Immature natural killer cell (primary cell): ENCODE measurements around the gene SULT1A3. TPM values are rescaled to one million over a fixed set of nuclear protein-coding genes. Genes with fewer than 3 reads are reported as not detected.
A peak's percentile ranks its signal among the peaks of the same experiment; 100 is the strongest.
"Not testable (repeated sequence)": the region's sequence is repeated elsewhere in the genome, so short reads cannot be mapped to it uniquely, and the experiment has no call there.

Experiments
- DNase-seq, 3 donors: peaks; one replicate each; pipeline ENCODE4 v3.0.0; 2022; ENCODE audit warnings: mixed read lengths in 1 of 3
- H3K27ac Mint-ChIP-seq, 6 donors: one replicate each; pipeline ENCODE4 v1.8.0; 2020; ENCODE audit warnings: mixed read lengths in 6 of 6, mild to moderate bottlenecking in 5 of 6, inconsistent platforms in 4 of 6, moderate library complexity in 3 of 6
- H3K27me3 Mint-ChIP-seq, 3 donors: one replicate each; pipeline ENCODE4 v1.8.0; 2020 to 2021; ENCODE audit warnings: low read depth in 3 of 3, mild to moderate bottlenecking in 3 of 3, mixed read lengths in 3 of 3, moderate library complexity in 3 of 3, inconsistent platforms in 1 of 3
- H3K36me3 Mint-ChIP-seq, 3 donors: one replicate each; pipeline ENCODE4 v1.8.0; 2020; ENCODE audit warnings: mixed read lengths in 3 of 3, inconsistent platforms in 2 of 3, mild to moderate bottlenecking in 2 of 3
- H3K4me1 Mint-ChIP-seq, 2 donors: one replicate each; pipeline ENCODE4 v1.8.0; 2020; ENCODE audit warnings: inconsistent platforms in 2 of 2, mild to moderate bottlenecking in 2 of 2, mixed read lengths in 2 of 2, moderate library complexity in 1 of 2
- H3K4me3 Mint-ChIP-seq, 5 donors: one replicate each; pipeline ENCODE4 v1.8.0; 2020; ENCODE audit warnings: mild to moderate bottlenecking in 5 of 5, mixed read lengths in 5 of 5, inconsistent platforms in 3 of 5, moderate library complexity in 3 of 5
- H3K9me3 Mint-ChIP-seq, 6 donors: one replicate each; pipeline ENCODE4 v1.8.0; 2020; ENCODE audit warnings: mild to moderate bottlenecking in 6 of 6, mixed read lengths in 6 of 6, inconsistent platforms in 4 of 6, moderate library complexity in 3 of 6
- polyA plus RNA-seq, 3 donors: library from polyadenylated mRNA; unstranded; fragments of 300-500 nt; fragmentation: Illumina TruSeq; gene quantifications; one replicate each; pipeline ENCODE4 v1.2.3, GENCODE V29; 2021

Gene SULT1A3
- 1 to 10 TPM; 1.4 to 3.1 (median 2.7) TPM for polyA plus RNA-seq

DNA sequence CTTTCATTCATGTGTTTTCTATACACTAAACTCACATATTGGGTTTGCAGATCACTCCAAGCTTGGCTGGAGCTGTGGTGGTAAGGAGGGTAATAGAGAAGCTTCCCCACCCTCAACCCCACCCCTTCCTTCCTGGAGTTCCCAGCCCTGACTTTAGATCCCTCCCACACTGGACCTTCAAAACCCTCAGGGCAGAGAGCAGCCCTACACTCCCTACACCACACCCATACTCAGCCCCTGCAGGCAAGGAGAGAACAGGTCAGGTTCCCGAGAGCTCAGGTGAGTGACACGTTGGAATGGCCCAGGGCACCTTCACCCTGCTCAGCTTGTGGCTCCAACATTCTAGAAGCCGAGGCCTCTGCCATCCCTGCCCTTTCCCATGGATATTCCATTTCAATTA lies at the start of gene SULT1A3:
TSS of gene SULT1A3 (plus strand) at position 207 of the 400 bp plus-strand sequence. CDS start 1,474 bp downstream, outside the sequence.
- H3K27ac Mint-ChIP-seq, H3K4me3 Mint-ChIP-seq, H3K9me3 Mint-ChIP-seq, H3K36me3 Mint-ChIP-seq, H3K4me1 Mint-ChIP-seq, DNase-seq, H3K27me3 Mint-ChIP-seq: not testable (repeated sequence)

DNA sequence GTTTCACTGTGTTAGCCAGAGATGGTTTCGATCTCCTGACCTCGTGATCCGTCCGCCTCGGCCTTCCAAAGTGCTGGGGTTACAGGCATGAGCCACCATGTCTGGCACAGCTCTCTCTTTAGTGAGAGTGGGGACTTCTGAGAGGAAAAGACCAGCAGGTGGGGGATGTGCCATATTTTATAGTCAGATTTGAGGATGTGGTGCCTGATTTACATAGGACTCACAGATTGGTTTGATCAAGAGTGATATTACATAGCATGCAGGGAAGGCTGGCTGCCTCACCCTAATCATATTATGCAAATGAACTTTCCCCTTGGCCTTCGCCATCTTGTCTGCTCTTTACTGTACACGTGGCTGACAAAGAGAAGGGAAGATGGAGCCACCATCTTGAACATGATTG lies 48.0 kb upstream of the SULT1A3 start:
- H3K36me3 Mint-ChIP-seq: peaks cover 4 to 7% (median 4%) of the 10 kb centered on the region in 3 donors
- H3K4me1 Mint-ChIP-seq: no peaks in the 10 kb centered on the region
- no peak overlapping the region for H3K27ac Mint-ChIP-seq
- H3K4me3 Mint-ChIP-seq: no peak overlapping the region
- no peak for DNase-seq
- H3K9me3 Mint-ChIP-seq: peaks cover 7 to 16% (median 10%) of the 10 kb centered on the region in 6 donors
- peaks cover 0 to 2% (median 1%) of the 10 kb centered on the region in 3 donors for H3K27me3 Mint-ChIP-seq

DNA sequence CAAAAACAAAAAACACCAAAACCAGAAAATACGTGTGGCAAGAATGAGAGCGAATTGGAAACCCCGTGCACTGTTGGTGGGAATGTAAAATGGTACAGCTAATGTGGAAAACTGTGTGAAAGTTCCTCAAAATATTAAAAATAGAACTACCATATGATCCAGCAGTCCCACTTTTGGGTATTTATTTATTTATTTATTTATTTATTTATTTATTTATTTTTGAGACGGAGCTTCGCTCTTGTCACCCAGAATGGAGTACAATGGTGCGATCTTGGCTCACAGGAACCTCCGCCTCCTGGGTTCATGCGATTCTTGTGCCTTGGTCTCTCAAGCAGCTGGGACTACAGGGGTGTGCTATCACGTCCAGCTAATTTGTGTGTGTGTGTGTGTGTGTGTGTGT lies 46.5 kb upstream of the SULT1A3 start:
- no peak overlapping the region for H3K4me3 Mint-ChIP-seq
- H3K4me1 Mint-ChIP-seq: no peaks in the 10 kb centered on the region
- H3K36me3 Mint-ChIP-seq: peaks cover 4 to 7% (median 4%) of the 10 kb centered on the region in 3 donors
- H3K27me3 Mint-ChIP-seq: peaks cover 0 to 2% (median 1%) of the 10 kb centered on the region in 3 donors
- no peak for DNase-seq
- no peak overlapping the region for H3K27ac Mint-ChIP-seq
- H3K9me3 Mint-ChIP-seq: peaks cover 7 to 16% (median 10%) of the 10 kb centered on the region in 6 donors

DNA sequence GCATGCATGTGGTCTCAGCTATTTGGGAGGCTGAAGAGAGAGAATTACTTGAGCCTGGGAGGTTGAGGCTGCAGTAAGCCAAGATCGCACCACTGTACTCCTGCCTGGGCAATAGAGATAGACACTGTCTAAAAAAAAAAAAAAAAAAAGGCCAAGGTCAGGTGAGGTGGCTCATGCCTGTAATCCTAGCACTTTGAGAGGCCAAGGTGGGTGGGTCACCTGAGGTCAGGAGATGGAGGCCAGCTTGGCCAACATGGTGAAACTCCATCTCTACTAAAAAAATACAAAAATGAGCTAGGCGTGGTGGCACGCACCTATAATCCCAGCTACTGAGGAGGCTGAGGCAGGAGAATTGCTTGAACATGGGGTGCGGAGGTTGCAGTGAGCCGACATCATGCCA lies 43.9 kb upstream of the SULT1A3 start:
- Mint-ChIP-seq H3K9me3 (no peaks in the 10 kb centered on the region), H3K4me1 (no peaks in the 10 kb centered on the region), H3K27ac (no peak overlapping the region), H3K36me3 (no peaks in the 10 kb centered on the region), H3K4me3 (no peak overlapping the region), H3K27me3 (peaks cover 0 to 2% (median 1%) of the 10 kb centered on the region in 3 donors)
- DNase-seq: no peak

DNA sequence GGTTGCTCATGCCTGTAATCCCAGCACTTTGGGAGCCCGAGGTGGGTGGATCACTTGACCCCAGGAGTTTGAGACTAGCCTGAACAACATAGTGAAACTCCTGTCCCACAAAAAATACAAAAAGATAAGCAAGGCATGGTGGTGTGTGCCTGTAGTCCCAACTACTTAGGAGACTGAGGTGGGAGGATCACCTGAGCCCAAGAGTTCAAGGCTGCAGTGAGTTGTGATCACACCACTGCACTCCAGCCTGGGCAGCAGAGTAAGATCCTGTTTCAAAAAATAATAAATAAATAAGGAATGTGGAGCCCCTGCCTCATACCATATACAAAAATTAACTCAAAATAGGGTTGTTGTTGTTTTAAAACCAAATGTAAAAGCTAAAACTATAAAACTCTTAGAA lies 41.8 kb upstream of the SULT1A3 start:
- no peak overlapping the region for H3K4me3 Mint-ChIP-seq
- no peaks in the 10 kb centered on the region for H3K36me3 Mint-ChIP-seq
- DNase-seq: no peak
- no peaks in the 10 kb centered on the region for H3K27me3 Mint-ChIP-seq
- H3K27ac Mint-ChIP-seq: peak overlapping the region in 1 of 6 donors; percentile 42
- H3K9me3 Mint-ChIP-seq: no peaks in the 10 kb centered on the region
- peaks cover under 1 to 3% of the 10 kb centered on the region in 2 donors for H3K4me1 Mint-ChIP-seq

DNA sequence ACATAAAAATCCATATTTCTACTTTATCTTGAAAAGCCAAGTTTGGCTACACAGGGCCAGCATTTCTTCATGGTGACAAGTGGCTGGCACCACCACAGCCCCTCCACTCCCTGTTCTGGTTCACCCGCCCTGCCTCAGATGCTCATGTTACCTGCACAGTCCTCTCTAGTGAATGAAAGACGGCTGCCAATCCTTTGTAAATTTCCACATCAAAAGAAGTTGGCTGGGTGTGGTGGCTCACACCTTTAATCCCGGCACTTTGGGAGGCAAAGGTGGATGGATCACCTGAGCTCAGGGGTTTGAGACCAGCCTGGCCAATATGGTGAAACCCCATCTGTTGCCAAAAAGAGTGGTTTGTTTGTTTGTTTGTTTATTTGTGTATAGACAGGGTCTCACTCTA lies 35.5 kb upstream of the SULT1A3 start:
- DNase-seq: no peak
- Mint-ChIP-seq H3K4me1 (peaks cover 42 to 47% of the 10 kb centered on the region in 2 donors), H3K36me3 (peaks cover 0 to 4% (median 0%) of the 10 kb centered on the region in 3 donors), H3K27ac (peak overlapping the region in 1 of 6 donors; percentile 55), H3K4me3 (peak overlapping the region in 2 of 5 donors; percentile 9 to 30), H3K27me3 (peaks cover 0 to 6% (median 5%) of the 10 kb centered on the region in 3 donors), H3K9me3 (no peaks in the 10 kb centered on the region)

DNA sequence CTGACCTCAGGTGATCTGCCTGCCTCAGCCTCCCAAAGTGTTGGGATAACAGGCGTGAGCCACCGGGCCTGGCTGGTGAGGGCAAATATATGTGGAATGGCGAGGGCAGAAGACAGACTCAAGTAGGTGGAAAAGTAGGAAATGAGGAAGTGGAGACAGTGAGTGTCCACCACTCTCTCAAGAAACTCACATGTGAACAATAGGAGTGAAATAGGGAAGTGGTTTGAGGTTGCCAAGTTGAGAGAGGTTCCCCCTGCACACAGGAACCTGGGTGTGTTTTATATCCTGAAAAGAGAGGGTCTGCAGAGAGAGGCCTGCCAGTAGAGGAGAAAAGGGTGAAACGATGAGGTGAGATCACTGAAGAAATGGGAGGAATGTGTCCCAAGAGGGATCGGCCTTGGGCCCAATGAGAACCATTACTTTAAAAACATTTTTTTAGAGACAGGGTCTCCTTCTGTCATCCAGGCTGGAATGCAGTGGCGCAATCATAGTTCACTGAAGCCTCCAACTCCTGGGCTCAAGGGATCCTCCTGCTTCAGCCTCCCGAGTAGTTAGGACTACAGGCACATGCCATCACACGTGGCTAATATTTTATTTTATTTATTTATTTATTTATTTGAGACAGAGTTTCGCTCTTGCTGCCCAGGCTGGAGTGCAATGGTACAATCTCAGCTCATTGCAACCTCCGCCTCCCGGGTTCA lies 32.7 kb upstream of the SULT1A3 start:
- Mint-ChIP-seq H3K27ac (peak overlapping the region; percentile 77 to 95 (median 87)), H3K4me1 (peaks cover 42 to 47% of the 10 kb centered on the region in 2 donors), H3K4me3 (peak overlapping the region; percentile 58 to 91 (median 78)), H3K27me3 (peaks cover 0 to 6% (median 5%) of the 10 kb centered on the region in 3 donors), H3K36me3 (peaks cover 0 to 4% (median 0%) of the 10 kb centered on the region in 3 donors), H3K9me3 (no peaks in the 10 kb centered on the region)
- peak; percentile 31 to 46 (median 35) for DNase-seq

DNA sequence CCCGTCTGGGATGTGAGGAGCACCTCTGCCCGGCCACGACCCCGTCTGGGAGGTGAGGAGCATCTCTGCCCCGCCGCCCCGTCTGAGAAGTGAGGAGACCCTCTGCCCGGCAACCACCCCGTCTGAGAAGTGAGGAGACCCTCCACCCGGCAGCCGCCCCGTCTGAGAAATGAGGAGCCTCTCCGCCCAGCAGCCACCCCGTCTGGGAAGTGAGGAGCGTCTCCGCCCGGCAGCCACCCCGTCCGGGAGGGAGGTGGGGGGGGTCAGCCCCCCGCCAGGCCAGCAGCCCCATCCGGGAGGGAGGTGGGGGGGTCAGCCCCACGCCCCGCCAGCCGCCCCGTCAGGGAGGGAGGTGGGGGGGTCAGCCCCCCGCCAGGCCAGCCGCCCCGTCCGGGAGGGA lies 30.3 kb upstream of the SULT1A3 start:
- H3K36me3 Mint-ChIP-seq, H3K4me3 Mint-ChIP-seq, H3K9me3 Mint-ChIP-seq, H3K27ac Mint-ChIP-seq, DNase-seq, H3K27me3 Mint-ChIP-seq: not testable (repeated sequence)
- H3K4me1 Mint-ChIP-seq: peaks cover 33 to 34% of the 10 kb centered on the region in 2 donors

DNA sequence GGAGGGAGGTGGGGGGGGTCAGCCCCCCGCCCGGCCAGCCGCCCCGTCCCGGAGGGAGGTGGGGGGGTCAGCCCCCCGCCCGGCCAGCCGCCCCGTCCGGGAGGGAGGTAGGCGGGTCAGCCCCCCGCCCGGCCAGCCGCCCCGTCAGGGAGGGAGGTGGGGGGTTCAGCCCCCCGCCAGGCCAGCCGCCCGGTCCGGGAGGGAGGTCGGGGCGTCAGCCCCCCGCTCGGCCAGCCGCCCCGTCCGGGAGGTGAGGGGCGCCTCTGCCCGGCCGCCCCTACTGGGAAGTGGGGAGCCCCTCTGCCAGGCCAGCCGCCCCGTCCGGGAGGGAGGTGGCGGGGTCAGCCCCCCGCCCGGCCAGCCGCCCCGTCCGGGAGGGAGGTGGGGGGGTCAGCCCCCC lies 29.6 kb upstream of the SULT1A3 start:
- not testable (repeated sequence) for H3K36me3 Mint-ChIP-seq, H3K27ac Mint-ChIP-seq, H3K4me3 Mint-ChIP-seq, DNase-seq, H3K27me3 Mint-ChIP-seq, H3K9me3 Mint-ChIP-seq
- H3K4me1 Mint-ChIP-seq: peaks cover 31 to 33% of the 10 kb centered on the region in 2 donors

DNA sequence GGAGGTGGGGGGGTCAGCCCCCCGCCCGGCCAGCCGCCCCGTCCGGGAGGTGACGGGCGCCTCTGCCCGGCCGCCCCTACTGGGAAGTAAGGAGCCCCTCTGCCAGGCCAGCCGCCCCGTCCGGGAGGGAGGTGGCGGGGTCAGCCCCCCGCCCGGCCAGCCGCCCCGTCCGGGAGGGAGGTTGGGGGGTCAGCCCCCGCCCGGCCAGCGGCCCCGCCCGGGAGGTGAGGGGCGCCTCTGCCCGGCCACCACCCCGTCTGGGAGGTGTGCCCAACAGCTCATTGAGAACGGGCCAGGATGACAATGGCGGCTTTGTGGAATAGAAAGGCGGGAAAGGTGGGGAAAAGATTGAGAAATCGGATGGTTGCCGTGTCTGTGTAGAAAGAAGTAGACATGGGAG lies 28.9 kb upstream of the SULT1A3 start:
- not testable (repeated sequence) for DNase-seq, H3K4me3 Mint-ChIP-seq, H3K27ac Mint-ChIP-seq, H3K27me3 Mint-ChIP-seq, H3K36me3 Mint-ChIP-seq, H3K9me3 Mint-ChIP-seq
- peaks cover 24 to 25% of the 10 kb centered on the region in 2 donors for H3K4me1 Mint-ChIP-seq

DNA sequence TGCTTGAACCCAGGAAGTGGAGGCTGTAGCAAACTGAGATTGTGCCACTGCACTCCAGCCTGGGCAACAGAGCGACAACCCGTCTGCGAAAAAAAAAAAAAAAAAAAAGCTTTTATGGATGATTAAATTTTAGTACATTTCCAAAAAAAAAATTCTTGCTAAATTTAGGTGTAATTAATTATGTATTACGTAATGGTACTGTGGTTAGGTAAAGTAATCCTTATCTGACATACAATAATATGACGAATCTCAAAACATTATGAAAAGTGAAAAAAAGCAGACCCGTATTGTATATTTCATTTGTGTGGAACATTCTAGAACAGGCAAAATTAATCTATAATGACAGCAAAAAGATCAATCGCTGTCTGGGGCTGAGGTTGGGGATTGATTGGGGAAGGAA lies 26.0 kb upstream of the SULT1A3 start:
- Mint-ChIP-seq H3K27me3 (peaks cover 0 to 2% (median 0%) of the 10 kb centered on the region in 3 donors), H3K9me3 (no peaks in the 10 kb centered on the region), H3K4me3 (no peak overlapping the region), H3K27ac (no peak overlapping the region), H3K36me3 (no peaks in the 10 kb centered on the region), H3K4me1 (peaks cover 0 to 1% of the 10 kb centered on the region in 2 donors)
- DNase-seq: no peak

DNA sequence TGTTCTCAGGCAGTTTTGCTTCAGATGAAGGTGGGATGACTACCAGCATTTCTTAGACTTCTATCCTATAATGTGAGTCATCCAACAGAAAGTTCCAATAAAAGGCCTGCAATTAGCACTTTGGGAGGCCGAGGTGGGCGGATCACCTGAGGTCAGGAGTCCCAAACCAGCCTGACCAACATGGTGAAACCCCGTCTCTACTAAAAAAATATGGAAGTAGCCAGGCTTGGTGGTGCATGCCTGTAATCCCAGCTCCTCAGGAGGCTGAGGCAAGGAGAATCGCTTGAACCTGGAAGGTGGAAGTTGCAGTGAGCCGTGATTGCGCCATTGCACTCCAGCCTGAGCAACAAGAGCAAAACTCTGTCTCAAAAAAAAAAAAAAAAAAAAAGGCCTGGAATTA lies 22.2 kb upstream of the SULT1A3 start:
- H3K36me3 Mint-ChIP-seq, H3K9me3 Mint-ChIP-seq, H3K27ac Mint-ChIP-seq, DNase-seq, H3K4me1 Mint-ChIP-seq, H3K27me3 Mint-ChIP-seq, H3K4me3 Mint-ChIP-seq: not testable (repeated sequence)

DNA sequence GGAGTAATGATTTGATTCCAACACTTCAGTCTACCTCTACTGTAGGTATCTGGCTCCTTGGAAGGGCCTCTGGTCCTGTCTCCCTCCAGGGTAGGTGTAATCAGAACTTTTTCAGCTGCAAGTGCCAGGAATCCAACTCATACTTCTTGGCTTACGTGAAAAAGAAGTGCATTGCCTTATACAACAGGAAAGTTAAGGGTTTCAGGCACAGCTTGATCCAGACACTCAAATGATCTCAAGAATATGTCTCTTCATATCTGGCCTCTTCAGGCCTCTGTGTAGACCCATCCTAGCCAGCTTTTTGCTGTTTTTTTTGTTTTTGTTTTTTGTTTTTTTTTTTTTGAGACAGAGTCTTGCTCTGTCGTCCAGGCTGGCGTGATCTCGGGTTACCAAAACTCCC lies 19.9 kb upstream of the SULT1A3 start:
- H3K9me3 Mint-ChIP-seq: no peaks in the 10 kb centered on the region
- H3K27ac Mint-ChIP-seq: no peak overlapping the region
- peaks cover 0 to 3% (median under 1%) of the 10 kb centered on the region in 3 donors for H3K36me3 Mint-ChIP-seq
- no peak for DNase-seq
- H3K4me3 Mint-ChIP-seq: no peak overlapping the region
- peaks cover 3 to 4% (median 4%) of the 10 kb centered on the region in 3 donors for H3K27me3 Mint-ChIP-seq
- H3K4me1 Mint-ChIP-seq: peaks cover 11% of the 10 kb centered on the region in 2 donors

DNA sequence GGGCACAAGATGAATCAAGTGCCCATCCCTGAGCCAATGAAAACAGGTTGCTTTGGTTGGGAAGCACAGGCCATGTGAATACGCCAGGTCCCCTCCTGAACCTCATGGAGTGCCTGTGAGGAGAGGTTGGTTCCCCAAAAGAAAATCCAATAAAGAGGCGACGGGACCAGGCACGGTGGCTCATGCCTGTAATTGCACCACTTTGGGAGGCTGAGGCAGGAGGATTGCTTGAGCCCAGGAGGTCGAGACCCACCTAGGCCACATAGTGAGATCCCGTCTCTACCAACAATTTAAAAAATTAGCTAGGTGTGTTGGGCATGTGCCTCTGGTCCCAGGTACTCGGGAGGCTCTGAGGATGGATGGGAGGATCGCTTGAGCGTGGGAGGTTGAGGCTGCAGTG lies 19.1 kb upstream of the SULT1A3 start:
- peaks cover 4 to 10% (median 8%) of the 10 kb centered on the region in 3 donors for H3K36me3 Mint-ChIP-seq
- H3K9me3 Mint-ChIP-seq: no peaks in the 10 kb centered on the region
- H3K4me3 Mint-ChIP-seq: no peak overlapping the region
- H3K27ac Mint-ChIP-seq: no peak overlapping the region
- peaks cover 5 to 11% (median 10%) of the 10 kb centered on the region in 3 donors for H3K27me3 Mint-ChIP-seq
- DNase-seq: no peak
- H3K4me1 Mint-ChIP-seq: peaks cover 11 to 14% of the 10 kb centered on the region in 2 donors

DNA sequence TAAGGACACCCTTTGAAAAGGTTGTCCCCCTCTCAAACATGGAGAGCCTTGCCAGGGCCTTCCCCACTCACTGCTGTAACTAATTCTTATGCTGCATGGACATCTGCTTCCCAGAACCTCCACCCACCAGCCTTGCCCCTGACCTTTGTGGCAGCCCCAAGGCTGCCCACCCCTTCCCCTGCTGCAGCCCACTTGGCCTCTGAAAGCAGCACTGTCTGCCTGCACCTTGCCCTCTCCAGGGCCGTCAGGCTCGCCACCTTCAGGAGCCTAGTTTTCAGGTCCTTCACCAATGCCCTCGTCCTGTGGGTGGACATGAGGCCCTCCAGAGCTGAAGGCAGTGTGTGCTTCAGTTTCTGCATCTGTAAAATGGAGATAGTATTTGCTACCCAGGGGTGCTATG lies 18.3 kb upstream of the SULT1A3 start:
- Mint-ChIP-seq H3K36me3 (peaks cover 6 to 12% (median 8%) of the 10 kb centered on the region in 3 donors), H3K27ac (peak overlapping the region in 2 of 6 donors; percentile 35 to 68), H3K4me3 (peak overlapping the region in 2 of 5 donors; percentile 18 to 24), H3K27me3 (peaks cover 5 to 17% (median 11%) of the 10 kb centered on the region in 3 donors), H3K4me1 (peaks cover 13 to 16% of the 10 kb centered on the region in 2 donors), H3K9me3 (no peaks in the 10 kb centered on the region)
- no peak for DNase-seq
